EL (cell line): ENCODE data around the gene OOSP3.
A peak's percentile ranks its signal among the peaks of the same experiment; 100 is the strongest.
"Not testable (repeated sequence)": the region's sequence is repeated elsewhere in the genome, so short reads cannot be mapped to it uniquely, and the experiment has no call there.

Experiments used
- DNase-seq: peaks from one replicate; pipeline ENCODE4 v3.0.0-alpha.2; 2016

Gene OOSP3

GRCh38 chr11:59877784-59878183 lies 798 bp upstream of the OOSP3 start:
- DNase-seq, result no peak

DNA sequence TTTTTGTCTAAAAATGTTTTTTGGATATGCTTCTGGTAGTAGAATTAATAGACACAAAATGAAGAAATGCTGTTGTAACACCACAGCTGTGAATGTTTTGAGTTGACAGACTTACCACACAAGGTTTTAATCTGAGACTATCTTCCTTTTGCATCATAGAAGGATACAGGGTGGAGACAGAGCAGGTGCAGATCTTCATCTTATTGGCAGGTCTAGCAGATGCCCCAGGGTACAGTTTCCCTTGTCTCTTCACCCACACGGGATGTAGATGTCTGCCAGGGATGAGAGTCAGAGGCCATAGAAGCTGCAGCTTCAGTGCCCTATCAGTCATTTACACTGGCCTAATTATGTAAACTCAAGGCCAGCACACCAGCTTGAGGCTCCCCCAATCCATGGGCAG lies 985 bp downstream of the OOSP3 start:
- DNase-seq, result no peak

GRCh38 chr11:59883597-59883996 lies 5.0 kb downstream of the OOSP3 start:
- DNase-seq, result no peak

- not testable (repeated sequence) for DNase-seq
These were observed 8.6 kb downstream of the OOSP3 start for GRCh38 chr11:59887156-59887555.

- peak; percentile 5 for DNase-seq
These were observed 13.2 kb downstream of the OOSP3 start for GRCh38 chr11:59891781-59892181.

GRCh38 chr11:59894616-59895015 lies 16.0 kb downstream of the OOSP3 start:
- DNase-seq, result no peak

DNA sequence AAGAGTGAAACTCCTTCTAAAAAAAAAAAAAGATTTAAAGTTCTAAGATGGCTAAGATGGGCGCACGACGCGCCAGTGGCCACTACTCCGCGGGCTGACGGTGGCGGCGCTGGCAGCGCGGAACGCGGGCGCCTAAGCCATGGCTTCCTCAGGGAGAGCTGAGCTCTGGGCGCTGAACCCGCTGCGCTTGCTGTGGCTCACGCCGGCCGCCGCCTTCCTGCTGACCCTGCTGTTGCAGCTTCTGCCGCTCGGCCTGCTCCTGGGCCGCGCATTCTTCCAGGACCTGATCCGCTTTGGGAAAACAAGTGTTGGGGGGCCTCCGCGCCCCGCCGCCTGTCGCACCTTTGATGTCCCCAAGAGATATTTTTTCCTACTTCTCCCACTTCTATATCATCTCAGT lies 19.5 kb downstream of the OOSP3 start:
- no peak for DNase-seq

GRCh38 chr11:59898650-59899049 lies 20.1 kb downstream of the OOSP3 start:
- DNase-seq, result peak; percentile 10

GRCh38 chr11:59899532-59899931 lies 20.9 kb downstream of the OOSP3 start:
- DNase-seq, result peak; percentile 78

GRCh38 chr11:59900366-59901126 lies 22.0 kb downstream of the OOSP3 start:
- DNase-seq, result no peak

GRCh38 chr11:59901306-59901705 lies 22.7 kb downstream of the OOSP3 start:
- peak; percentile 85 for DNase-seq

DNA sequence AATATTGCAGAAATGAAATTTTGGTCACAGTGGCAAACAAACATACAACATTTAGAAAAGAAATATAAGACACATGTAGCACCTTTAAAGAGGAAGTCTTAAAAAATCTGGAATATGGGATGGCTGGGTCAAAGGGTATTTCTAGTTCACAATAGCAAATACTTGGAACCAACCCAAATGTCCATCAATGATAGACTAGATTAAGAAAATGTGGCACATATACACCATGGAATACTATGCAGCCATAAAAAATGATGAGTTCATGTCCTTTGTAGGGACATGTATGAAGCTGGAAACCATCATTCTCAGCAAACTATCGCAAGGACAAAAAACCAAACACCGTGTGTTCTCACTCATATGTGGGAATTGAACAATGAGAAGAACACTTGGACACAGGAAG lies 25.0 kb downstream of the OOSP3 start:
- DNase-seq, result not testable (repeated sequence)

GRCh38 chr11:59918480-59918879 lies 39.9 kb downstream of the OOSP3 start:
- peak; percentile 61 for DNase-seq

DNA sequence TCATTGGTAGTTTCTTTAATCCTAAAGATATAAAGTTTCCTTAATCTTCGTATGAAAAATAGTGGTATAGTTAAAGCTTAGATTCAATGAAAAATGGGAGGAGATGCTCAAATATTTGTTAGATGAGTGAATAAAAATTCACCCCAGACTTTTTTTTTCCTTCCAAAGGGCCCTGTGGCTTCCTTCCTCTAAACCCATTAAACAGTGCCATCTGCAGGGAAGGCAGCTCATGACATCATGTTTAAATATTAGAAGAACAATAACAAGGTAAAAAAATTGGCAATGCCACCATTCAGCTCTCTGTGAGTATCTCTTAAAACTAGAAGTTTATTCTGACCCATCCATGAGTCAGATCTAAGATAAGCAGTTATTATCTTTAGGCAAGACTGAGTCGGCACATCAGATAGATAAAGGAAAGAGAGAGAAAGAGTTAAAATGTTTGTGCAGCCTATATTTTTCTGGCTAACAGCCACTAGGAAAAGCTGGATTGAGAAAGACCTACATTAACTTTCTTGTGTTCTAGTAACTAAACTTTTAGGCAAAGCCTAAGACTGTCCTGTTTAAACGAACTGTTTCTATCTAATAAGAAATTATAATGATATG lies 40.5 kb downstream of the OOSP3 start:
- peak; percentile 76 for DNase-seq

- no peak for DNase-seq
These were observed 45.2 kb downstream of the OOSP3 start for GRCh38 chr11:59923813-59924212.

- no peak for DNase-seq
These were observed 53.1 kb downstream of the OOSP3 start for GRCh38 chr11:59931688-59932087.

DNA sequence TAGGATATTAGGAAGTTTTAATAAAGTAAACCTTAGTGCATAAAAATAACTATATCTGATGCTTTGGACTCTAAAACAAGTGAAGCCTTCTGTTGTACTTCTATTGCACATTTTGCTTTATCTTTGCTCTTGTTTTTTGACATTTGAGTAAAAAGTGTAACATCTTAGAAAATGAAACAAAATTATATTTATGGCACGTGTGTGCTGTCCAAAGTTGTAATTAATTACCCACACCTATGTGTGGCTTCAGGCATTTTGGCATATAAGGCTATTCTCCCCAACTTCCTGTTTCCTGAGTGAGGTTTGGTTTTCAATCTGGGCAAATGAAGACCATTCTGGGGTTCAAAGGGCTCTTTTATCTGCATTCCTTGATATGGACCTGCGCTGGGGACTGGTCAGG lies 59.5 kb downstream of the OOSP3 start, which contains the start of gene OOSP1:
TSS of gene OOSP1 (plus strand) at position 301 of the 400 bp plus-strand sequence. CDS start at position 324, 23 bp downstream.
- DNase-seq, result no peak

GRCh38 chr11:59938718-59939117 lies 60.1 kb downstream of the OOSP3 start:
- DNase-seq, result no peak

- no peak for DNase-seq
These were observed 60.9 kb downstream of the OOSP3 start for GRCh38 chr11:59939482-59939881.

- DNase-seq, result no peak
These were observed 62.5 kb downstream of the OOSP3 start for GRCh38 chr11:59941091-59941490.

DNA sequence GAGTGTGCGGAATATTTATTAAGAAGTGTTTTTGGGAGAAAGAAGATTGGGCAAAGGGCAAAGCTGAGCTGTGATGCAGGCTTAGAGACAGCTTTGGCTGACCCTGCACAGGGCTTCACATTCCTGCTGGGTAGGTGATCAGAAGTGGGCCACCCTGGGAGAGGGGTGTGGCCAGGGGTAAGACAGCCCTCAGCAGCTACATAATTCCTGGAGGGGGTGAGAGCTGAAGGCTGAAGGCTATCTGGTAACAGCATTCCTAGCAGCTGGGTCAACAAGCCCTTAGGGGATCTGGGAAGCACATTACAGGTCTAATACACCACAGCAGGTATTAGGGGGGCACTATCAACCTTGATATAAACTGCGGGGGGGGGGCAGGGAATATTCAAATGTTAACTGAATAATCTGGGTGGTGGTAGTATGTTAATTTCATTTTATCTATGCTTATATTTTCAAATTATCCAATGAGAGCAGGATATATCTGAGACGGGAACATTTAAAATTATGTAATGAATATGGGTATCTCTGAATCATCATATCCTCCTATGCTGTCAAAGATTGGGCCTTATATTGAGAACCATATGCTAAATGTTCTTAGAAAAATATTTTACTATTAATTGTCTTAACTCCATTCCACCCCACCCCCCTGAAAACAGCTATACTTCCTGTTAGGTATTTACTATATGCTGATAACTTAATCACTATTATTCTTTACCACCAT lies 65.6 kb downstream of the OOSP3 start:
- no peak for DNase-seq

DNA sequence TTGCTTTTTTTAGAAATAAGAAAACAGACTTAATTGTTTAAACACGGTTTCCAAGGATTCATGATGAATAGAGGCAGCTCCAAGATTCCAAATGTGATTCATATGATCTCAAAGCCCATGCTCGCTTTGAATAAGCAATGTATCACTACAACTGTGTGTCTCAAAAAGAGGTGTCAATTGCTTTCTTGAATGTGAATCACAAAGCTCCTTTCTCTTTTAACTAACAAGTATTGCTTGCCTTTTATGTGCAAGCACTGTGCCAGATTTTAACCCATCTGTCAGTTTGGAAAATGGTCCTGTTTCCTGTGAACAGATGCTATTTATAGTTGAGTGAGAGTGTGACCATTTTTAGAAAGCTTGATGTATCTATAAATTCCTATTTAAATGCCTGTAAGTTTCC lies 66.1 kb downstream of the OOSP3 start:
- no peak for DNase-seq
